CD4-positive, alpha-beta T cell treated with Interleukin-17A for 4 hours (primary cell): ENCODE data around the gene FBXO45.
"Not testable (repeated sequence)": the region's sequence is repeated elsewhere in the genome, so short reads cannot be mapped to it uniquely, and the experiment has no call there.

Source experiments
- DNase-seq: peaks from one replicate; pipeline ENCODE4 v3.0.0-alpha.2; 2020; ENCODE audit warnings: mixed read lengths

Gene FBXO45, protein sequence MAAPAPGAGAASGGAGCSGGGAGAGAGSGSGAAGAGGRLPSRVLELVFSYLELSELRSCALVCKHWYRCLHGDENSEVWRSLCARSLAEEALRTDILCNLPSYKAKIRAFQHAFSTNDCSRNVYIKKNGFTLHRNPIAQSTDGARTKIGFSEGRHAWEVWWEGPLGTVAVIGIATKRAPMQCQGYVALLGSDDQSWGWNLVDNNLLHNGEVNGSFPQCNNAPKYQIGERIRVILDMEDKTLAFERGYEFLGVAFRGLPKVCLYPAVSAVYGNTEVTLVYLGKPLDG

DNA sequence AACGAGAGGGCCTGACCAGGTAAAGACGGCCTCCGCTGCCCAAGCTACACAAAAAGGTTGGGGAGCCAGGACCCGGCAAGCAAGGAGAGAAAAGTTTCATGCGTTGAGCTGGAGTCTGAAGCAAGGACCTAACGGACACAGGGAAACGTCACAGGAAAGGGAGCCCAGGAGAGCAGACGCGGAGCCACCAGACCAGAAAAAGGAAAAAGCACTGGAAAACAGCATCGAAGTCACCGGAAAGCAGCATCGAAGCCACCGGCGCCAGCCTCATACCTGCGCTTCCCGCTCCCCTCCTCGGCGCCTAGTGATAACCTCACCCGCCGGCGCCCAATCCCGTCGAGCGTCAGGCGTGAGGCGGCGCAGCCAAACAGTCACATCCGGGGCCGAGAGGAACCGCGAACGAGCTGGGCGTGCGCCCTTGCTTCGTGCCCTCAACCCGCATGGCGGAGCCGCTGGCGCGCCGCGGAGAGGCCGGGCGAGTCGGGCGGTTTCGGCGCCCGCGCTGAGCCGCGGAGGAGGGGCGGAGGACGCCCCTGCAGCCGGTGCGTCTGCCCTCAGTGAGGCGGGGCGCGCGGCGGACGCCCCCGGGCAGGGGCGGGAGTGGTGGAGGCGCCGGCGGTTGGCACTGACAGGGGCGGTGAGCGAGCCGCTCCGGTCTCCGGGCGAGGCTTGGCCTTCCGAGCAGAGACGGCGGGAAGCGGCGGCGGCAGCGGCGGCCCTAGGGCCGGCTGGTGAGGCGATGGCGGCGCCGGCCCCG is at the start of gene FBXO45, which contains the start of gene WDR53:
TSS of gene FBXO45 (plus strand) at position 415 of the 757 bp plus-strand sequence. CDS start at position 740, 325 bp downstream.
TSS of gene WDR53 (minus strand) at position 309 of the 757 bp plus-strand sequence. CDS start 7,079 bp downstream, outside the sequence.
- DNase-seq, result peak; percentile 96

DNA sequence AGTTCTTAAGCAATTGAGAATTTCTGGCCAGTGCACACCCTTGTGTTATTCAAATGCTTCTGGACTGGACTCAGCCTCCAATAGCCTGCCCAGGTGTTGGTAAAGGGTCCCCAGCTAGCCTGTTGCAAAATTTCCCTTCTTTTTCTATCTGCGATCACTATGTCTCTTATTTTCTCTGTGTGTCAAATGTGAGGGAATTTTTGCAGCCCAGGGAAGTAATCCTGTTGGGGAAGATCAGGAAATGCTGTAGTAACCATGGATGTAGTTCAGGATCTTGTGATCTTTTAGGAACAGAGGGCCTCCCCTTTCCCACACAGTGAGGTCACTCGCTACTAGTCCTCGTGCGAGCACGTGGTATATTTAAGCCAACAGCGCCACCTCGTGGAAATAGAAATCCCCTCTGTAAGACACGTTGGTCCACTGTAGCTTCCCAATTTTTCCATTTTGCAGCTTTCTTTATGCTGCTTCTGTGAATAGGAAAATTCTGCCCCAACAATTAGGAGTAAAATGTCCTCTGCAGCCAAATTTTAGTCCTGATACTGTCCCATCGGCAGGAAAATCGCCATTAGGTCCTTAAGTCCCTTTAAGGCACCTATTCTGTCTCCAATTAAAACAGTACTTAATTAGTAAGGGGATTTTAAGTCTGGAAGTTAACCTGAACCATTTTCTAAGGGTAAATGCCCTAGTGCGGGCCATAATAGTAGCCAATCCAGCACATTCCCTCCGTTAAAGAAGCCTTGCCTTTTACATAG is 49.3 kb upstream of the FBXO45 start:
- DNase-seq, result peak; percentile 72

DNA sequence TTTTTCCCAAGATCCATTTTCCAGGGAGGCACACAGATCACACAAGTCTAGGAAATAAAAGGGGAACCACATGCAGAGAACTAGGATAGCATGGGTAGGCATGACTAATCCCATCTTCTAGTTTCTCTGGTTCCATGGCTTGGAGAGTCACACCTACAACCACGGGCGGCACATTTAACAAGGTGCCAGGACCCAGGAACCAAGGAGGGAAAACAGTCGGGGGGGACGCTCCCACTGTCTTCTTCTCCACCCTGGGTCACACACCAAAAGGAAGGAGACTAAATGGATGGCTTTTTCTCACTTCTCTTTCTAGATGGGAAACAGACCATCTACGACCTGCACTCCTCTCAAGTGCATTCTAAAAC is 48.8 kb upstream of the FBXO45 start:
- peak; percentile 36 for DNase-seq

DNA sequence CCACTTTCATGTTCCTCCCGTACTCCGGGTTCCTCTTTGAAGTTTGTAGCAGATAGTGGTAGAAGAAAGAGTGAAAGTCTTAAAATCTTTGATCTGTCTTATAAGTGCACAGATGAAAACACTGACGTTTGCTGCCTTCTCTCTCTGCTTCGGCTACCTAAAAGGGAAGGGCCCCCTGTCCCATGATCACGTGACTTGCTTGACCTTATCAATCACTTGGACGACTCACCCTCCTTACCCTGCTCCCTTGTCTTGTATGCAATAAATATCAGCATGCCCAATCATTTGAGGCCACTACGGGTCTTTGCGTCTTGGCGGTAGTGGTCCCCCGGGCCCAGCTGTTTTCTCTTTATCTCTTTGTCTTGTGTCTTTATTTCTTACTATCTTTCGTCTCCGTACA is 47.2 kb upstream of the FBXO45 start:
- DNase-seq, result not testable (repeated sequence)

DNA sequence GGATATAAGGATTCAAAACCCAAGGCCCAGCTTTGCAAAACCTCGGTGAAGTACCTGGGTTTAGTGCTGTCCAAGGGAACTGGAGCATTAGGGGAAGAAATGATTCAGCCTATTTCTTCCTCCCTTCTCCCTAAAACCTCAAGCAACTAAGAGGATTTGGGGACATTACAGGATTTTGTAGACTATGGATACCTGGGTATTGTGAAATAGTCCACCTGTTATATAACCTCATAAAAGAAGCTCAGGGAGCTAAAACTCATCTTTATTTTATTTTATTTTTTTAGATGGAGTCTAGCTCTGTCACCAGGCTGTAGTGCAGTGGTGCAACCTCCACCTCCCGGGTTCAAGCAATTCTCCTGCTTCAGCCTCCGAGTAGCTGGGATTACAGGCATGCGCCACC is 44.6 kb upstream of the FBXO45 start:
- no peak for DNase-seq

DNA sequence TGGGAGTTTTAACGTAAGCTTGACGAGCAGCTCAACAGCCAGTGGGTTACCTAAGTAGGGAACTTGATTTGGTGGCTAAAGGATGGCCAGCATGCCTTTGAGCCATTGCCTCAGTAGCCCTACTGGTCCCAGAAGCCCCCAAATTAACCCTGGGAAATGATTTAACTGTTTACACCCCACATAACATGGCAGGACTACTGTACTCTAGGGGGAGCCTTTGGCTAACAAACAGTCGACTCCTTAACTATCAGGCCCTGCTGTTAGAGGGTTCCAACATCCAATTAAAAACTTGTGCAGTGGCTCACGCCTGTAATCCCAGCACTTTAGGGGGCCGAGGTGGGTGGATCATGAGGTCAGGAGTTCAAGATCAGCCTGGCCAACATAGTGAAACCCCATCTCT is 43.9 kb upstream of the FBXO45 start:
- no peak for DNase-seq

DNA sequence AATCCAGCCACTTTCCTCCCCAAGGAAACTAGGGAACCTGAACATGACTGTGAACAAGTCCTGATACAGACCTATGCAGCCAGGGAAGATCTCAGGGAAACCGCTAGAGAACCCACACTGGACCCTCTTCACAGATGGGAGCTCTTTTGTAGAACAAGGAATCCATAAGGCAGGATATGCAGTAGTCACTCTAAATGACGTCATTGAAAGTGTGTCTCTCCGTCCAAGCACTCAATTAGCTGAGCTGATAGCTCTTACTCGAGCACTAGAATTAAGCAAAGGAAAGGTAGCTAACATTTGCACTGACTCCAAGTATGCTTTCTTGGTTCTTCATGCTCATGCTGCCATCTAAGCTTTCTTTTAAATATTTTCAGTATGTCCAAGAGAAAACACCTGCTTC is 43.3 kb upstream of the FBXO45 start:
- DNase-seq, result no peak

DNA sequence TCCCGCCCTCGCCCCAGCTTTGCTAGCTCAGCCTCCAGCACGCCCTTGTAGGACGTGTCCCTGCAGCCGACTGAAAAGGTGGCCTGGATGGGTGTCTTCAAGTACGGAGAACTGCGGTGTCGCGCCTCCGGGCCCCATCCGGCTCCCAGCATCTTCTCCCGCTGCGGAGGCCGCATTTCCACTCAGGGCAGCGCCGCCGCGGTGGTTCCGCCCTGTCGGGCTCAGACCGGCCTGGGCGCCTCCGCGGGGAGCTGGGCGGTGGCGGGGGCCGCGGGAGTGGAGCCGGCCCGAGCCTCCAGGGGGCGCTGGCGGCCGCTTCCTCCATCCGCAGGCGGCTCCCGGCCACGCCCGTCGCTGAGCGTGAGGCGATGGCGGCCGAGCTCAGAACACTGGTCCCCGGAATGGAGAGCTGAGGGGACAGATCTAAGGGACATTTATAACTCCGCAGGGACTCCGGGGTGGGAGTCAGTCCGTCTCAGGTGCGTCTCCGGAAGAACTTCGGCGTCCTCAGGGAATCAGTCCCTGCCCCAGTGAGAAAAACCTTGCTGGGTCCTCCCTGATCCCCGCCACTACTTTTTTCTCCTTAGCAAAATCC is 39.7 kb upstream of the FBXO45 start:
- peak; percentile 89 for DNase-seq

DNA sequence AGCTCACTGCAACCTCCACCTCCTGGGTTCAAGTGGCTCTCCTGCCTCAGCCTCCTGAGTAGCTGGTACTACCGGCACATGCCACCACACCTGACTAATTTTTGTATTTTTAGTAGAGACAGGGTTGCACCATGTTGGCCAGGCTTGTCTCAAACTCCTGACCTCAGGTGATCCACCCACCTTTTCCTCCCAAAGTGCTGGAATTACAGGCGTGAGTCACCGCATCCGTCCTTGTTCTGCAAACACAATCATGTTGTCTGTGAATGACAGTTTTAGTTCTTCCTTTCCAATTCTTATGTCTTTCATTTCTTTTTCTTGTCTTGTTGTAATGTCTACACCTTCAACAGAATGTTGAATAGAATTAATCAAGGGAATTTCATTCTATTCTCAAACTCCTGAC is 37.0 kb upstream of the FBXO45 start:
- DNase-seq, result no peak

DNA sequence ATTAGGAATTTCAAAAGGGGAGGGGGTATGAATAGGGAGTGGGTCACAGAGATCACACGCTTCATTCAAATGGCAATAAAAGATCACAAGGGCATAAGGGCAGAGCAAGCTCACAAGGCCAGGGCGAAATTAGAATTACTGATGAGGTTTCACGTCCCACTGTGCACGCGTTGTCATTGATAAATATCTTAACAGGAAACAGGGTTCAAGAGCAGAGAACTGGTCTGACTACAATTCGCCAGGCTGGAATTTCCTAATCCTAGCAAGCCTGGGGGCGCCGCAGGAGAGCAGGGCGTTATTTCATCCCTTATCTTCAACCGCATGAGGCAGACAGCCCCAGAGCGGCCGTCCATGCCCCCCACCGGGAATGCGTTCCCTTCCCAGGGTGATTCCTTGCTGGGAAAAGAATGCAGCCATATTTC is 35.2 kb upstream of the FBXO45 start:
- DNase-seq, result no peak

DNA sequence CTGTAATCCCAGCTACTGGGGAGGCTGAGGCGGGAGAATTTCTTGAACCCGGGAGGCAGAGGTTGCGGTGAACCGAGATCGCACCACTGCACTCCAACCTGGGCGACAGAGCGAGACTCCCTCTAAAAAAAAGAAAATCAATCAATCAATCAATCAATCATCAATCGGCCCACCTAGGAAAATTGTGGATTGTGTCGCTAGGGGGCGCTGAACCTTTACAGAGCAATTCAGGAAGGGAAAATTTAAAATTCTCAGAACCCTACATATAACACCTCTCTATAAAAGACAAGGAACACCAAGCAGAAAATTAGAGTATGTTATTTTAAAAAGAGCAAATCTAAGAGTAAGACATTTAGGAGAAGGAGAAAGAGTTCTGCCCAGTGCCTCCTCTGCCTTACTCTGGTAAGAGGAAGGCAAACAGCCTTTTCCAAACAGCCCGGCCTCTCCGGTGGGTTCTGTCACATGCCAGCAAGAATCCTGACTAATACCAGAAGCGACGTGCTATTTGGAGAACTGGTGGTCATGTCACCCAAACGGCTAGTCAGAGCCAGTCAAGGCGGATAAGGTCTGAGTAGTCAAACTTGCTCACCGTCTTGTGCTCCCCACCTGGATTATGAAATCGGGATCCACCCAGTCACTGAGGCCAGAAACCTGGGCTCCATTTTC is 31.0 kb upstream of the FBXO45 start:
- peak; percentile 83 for DNase-seq

DNA sequence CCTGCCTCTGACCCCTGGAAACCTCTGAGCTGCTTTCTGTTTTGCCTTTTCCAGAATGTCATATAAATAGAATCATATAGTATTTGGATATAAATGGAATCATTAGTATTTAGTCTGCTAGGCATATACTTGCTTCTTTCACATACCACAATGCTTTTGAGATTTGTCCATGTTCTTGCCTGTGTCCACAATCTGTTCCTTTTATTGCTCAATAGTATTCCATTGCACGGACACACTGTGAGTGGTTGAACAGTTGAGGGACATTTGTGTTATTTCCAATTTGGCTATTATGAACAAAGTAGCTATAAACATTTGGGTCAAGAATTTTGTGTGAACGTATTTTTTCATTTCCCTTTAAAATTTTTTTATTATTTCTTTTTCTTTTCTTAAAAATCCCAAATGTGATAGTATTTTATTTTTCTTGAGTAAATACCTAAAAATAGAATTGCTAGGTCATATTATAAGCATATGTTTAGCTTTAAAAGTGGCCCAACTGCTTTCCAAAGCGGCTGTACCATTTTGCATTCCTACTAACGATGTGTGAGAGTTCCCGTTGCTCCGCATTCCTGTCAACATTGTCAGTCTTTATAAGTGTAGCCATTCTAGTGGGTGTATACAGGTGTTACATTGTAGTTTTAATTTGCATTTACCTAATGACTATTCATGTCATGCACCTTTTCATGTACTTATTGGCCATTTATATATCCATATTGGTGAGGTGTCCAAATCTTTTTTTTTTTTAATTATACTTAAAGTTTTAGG is 26.6 kb upstream of the FBXO45 start:
- no peak for DNase-seq

DNA sequence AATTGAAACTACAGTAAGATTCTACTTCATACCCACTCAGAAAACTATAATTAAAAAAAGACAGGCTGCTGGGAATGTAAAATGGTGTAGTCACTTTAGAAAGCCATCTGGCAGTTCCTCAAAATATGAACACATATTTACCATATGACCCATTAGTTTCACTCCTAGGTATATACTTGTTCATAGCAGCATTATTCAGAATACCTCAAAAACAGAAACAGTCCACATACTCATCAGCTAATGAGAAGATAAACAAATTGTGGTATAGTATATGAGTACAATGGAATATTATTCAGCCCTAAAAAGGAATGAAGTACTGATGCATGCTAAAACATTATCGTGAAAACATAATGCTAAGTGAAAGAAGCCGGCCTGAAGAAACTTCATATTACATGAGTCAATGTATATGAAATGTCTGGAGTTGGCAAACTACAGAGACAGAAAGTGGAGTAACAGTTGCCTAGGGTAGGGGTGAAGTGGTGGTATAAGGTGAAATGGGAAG is 23.9 kb upstream of the FBXO45 start:
- no peak for DNase-seq

DNA sequence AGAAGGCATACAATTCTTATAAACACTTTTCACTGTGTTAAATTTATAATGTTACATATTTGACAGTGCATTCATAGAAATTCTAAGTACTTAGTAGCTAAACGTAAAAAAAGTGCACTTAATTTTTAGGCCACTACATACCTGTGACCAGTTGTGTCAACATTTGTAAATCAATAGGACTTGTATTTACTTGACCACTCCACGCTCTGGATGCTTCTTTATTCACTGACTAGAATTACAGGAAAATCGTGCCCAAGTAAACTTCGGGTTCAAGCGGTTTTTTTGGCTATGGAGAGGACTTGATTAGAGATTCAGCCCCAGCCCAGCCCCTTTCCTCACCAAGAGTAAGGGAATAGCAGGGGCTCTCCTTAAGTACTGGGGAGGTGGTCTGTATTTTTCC is 21.9 kb upstream of the FBXO45 start:
- DNase-seq, result no peak

DNA sequence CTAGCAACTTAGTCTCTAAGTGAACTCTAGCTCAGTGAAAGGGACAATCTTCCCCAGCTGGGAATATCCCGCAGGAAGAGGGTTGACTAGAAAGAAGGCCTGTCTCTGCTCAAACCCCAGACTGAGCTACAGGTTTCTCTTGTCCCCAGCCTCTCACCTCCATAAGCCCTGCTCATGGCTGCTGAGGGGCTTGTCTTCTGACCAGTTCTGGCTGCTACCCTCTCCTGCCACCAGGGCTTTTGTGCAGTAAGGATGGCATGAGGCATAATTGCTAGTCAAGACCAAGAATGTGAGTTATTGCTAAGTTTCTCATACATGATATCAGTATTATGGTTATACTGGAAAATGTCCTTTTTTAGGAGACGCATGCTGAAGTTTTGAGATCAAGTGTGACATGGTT is 21.4 kb upstream of the FBXO45 start:
- no peak for DNase-seq

DNA sequence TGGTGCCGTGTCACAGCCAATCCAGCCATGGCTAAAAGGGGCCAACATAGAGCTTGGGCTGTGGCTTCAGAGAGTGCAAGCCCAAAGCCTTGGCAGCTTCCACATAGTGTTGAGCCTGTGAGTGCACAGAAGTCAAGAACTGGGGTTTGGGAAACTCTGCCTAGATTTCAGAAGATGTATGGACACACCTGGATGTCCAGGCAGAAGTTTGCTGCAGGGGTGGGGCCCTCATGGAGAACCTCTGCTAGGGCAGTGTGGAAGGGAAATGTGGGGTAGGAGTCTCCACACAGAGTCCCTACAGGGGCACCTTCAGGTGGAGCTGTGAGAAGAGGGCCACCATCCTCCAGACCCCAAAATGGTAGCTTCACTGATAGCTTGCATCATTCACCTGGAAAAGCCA is 19.1 kb upstream of the FBXO45 start:
- DNase-seq, result not testable (repeated sequence)

DNA sequence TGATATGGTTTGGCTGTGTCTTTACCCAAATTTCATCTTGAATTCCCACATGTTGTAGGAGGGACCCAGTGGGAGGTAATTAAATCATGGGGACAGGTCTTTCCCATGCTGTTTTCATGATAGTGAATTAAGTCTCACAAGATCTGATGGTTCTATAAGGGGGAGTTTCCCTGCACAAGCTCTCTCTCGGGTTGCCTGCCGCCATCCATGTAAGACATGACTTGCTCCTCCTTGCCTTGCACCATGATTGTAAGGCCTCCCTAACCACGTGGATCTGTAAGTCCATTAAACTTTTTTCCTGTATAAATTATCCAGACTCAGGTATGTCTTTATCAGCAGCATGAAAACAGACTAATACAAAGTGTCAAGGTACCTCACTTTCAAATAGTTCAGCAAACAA is 18.3 kb upstream of the FBXO45 start:
- DNase-seq, result not testable (repeated sequence)

DNA sequence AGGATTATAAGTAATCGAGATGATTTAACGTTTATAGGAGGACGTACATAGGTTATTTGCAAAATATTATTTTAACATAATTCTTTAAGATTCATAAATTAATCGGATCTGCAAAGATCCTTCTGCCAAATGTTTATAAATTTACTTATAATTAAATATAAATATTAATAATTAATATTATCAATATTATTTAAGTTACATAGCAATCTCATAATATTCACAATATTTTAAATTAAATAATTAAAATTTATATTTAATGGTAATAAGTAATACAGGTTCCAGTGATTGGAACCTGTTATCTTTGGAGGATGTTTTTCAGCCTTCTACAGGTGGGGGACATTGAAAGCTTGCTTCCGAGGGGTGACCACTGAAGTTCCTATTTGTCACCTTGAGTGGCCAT is 16.2 kb upstream of the FBXO45 start:
- no peak for DNase-seq

DNA sequence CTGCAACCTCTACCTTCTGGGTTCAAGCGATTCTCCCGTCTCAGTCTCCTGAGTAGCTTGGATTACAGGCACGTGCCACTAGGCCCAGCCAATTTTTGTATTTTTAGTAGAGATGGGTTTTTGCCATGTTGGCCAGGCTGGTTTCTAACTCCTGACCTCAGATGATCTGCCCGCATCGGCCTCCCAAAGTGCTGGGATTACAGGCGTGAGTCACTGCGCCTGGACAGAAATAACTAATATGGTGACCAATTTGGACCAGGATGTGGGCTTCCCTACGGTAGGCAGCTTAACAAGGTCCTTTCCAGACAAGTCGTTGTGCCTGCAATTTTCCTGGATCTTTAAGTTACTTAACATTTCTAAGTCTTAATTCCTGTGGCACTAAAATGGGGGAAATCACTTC is 14.9 kb upstream of the FBXO45 start:
- no peak for DNase-seq

DNA sequence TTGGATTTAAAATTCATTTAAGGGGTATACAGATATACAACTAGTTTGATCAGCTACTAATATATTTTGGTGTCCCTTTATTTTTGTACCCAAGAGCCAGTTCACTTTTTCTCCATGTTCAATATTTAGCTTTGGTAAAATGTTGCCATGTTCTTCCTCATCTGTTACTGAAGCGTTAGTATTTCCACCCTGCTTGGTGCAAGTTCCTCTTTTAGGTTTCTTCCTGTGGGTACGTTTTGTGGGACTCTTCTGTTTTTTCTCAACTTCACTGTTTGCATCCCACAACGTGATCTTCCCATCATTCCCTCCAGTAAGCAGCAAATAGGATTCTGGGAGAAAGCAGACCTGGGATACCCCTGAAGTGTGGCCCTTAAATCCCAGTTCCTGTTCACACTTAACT is 14.3 kb upstream of the FBXO45 start:
- DNase-seq, result no peak

DNA sequence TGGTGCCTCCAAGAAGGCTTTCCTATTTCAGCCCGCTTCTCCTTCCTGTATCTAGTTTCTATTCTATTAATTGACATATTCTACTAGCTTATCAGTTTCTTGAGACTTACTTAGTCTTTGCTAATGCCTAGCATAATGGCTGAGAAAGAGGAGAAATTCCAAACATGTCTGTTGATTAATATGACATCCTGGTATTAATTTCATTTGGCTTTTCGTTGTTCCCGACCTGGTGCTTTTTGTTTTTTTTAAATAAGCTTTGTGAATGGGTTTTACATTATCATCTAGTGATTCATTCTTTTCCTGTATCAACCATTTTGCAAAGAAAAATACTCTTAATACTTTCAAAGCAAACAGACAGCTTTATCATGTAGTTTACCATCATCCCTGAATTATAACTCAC is 13.2 kb upstream of the FBXO45 start:
- no peak for DNase-seq

DNA sequence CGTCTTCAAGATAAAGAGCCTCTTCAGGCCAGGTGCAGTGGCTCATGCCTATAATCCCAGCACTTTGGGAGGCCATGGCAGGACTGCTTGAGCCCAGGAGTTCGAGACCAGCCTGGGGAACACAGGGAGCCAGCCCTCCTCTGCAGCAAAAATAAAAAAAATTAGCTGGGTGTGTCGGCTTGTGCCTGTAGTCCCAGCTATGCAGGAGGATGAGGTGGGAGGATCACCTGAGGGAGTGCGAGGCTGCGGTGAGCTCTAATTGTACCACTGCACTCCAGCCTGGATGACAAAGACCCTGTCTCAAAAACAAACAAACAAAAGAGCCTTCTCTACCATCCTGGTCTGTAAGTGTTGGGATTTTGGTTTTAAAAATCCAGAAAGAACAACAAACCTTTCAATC is 11.2 kb upstream of the FBXO45 start:
- DNase-seq, result no peak
